Stimulated activated CD4-positive, alpha-beta T cell treated with anti-CD3 and anti-CD28 coated beads, Interleukin-15, amount 100 ng/mL, for 24 hours (primary cell): ENCODE measurements around the gene MED13L.

Experiments
- DNase-seq: peaks from one replicate; pipeline ENCODE4 v3.0.0-alpha.2; 2020

The MED13L gene

GRCh38 chr12:116276652-116277466 lies 634 bp downstream of the MED13L start:
- peak; percentile 68 for DNase-seq

GRCh38 chr12:116274551-116275375 lies 2.7 kb downstream of the MED13L start:
- DNase-seq: no peak

GRCh38 chr12:116273813-116274550 lies 3.5 kb downstream of the MED13L start:
- DNase-seq: no peak

- no peak for DNase-seq
These were observed 9.5 kb downstream of the MED13L start for GRCh38 chr12:116267948-116268347.

- DNase-seq: no peak
These were observed 10.7 kb downstream of the MED13L start for GRCh38 chr12:116266631-116267349.

GRCh38 chr12:116266168-116266601 lies 11.3 kb downstream of the MED13L start:
- no peak for DNase-seq

GRCh38 chr12:116265351-116266147 lies 11.9 kb downstream of the MED13L start:
- DNase-seq: no peak

GRCh38 chr12:116264525-116265070 lies 12.9 kb downstream of the MED13L start:
- DNase-seq: no peak

GRCh38 chr12:116263844-116264243 lies 13.6 kb downstream of the MED13L start:
- DNase-seq: no peak

- no peak for DNase-seq
These were observed 14.1 kb downstream of the MED13L start for GRCh38 chr12:116263431-116263830.

- no peak for DNase-seq
These were observed 14.8 kb downstream of the MED13L start for GRCh38 chr12:116262741-116263140.

GRCh38 chr12:116261525-116262100 lies 15.9 kb downstream of the MED13L start:
- no peak for DNase-seq

GRCh38 chr12:116259800-116260577 lies 17.5 kb downstream of the MED13L start:
- no peak for DNase-seq

- no peak for DNase-seq
These were observed 19.7 kb downstream of the MED13L start for GRCh38 chr12:116257826-116258225.

GRCh38 chr12:116257215-116257614 lies 20.3 kb downstream of the MED13L start:
- DNase-seq: no peak

GRCh38 chr12:116249938-116250337 lies 27.6 kb downstream of the MED13L start:
- no peak for DNase-seq

- no peak for DNase-seq
These were observed 28.6 kb downstream of the MED13L start for GRCh38 chr12:116248930-116249329.

- no peak for DNase-seq
These were observed 29.1 kb downstream of the MED13L start for GRCh38 chr12:116248433-116248832.

- DNase-seq: no peak
These were observed 30.1 kb downstream of the MED13L start for GRCh38 chr12:116247377-116247776.
